HUES6 (cell line): ENCODE results near the gene STAC2.

ENCODE experiments used
- H3K27ac ChIP-seq: 2 replicates; pipeline ENCODE4 v1.7.0; 2013; ENCODE audit warnings: low read depth, mild to moderate bottlenecking, low read length, inconsistent platforms
- H3K27me3 ChIP-seq: 2 replicates; pipeline ENCODE4 v1.6.1; 2013; ENCODE audit warnings: low read length; ENCODE audit not compliant: control insufficient read depth, insufficient read depth
- H3K36me3 ChIP-seq: 2 replicates; pipeline ENCODE4 v1.6.1; 2013; ENCODE audit warnings: low read length; ENCODE audit not compliant: control insufficient read depth, insufficient read depth
- H3K4me1 ChIP-seq: 2 replicates; pipeline ENCODE4 v1.6.1; 2013; ENCODE audit warnings: low read length; ENCODE audit not compliant: control insufficient read depth, insufficient read depth
- H3K4me3 ChIP-seq: 2 replicates; pipeline ENCODE4 v1.5.1; 2013; ENCODE audit warnings: low read depth, low read length
- H3K9ac ChIP-seq: one replicate; pipeline ENCODE4 v1.6.1; 2013; ENCODE audit warnings: mild to moderate bottlenecking, low read length
- H3K9me3 ChIP-seq: 2 replicates; pipeline ENCODE4 v1.6.1; 2013; ENCODE audit warnings: low read depth, low read length; ENCODE audit not compliant: control insufficient read depth, insufficient read depth

Gene STAC2

GRCh38 chr17:39183045-39183444 is 42.7 kb downstream of the STAC2 start:
- no peak overlapping the region for H3K27ac ChIP-seq
- no peak overlapping the region for H3K4me3 ChIP-seq
- H3K27me3 ChIP-seq = no peaks in the 10 kb centered on the region
- H3K4me1 ChIP-seq = no peaks in the 10 kb centered on the region
- H3K36me3 ChIP-seq = peaks cover 48% of the 10 kb centered on the region
- no peak overlapping the region for H3K9ac ChIP-seq
- H3K9me3 ChIP-seq = no peaks in the 10 kb centered on the region

DNA sequence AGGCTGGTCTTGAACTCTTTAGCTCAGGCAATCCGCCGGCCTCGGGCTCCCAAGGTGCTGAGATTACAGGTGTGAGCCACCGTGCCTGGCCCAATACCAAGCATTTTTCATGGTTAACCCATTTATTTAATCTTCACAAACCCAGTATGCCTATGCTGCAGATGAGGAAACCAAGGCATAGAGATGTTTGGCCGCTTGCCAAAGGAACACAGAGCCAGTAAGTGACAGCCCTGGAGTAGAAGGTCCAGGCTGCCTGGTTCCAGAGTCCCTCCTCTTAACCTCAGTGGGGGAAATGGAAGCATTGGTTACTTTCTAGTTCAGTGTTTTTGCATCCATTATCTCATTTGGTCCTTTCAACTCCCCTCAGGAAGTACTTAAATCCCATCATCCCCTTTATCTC is 44.4 kb downstream of the STAC2 start:
- Histone ChIP-seq H3K9me3 (no peaks in the 10 kb centered on the region), H3K9ac (no peak overlapping the region), H3K27me3 (no peaks in the 10 kb centered on the region), H3K4me3 (no peak overlapping the region), H3K4me1 (0 out of 2 replicates have a peak, but pooled peaks cover 3% of the 10 kb centered on the region), H3K36me3 (peaks cover 38% of the 10 kb centered on the region), H3K27ac (no peak overlapping the region)

DNA sequence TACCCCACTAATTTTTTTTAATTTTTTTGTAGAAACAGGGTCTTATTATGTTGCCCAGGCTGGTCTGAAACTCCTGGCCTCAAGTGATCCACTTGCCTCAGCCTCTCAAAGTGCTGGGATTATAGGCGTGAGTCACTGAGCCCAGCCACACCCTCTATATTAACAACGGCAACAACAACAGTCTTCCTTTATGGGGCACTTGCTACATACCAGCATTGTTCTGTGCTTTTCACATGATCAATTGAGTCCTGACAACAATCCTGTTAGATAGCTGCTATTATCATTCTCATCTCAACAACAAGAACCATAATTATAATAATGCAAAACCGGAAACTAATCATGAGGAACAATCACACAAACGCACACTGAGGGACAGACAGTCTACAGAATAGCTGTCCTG is 47.2 kb downstream of the STAC2 start:
- peaks cover 17% of the 10 kb centered on the region for H3K36me3 ChIP-seq
- H3K27me3 ChIP-seq = no peaks in the 10 kb centered on the region
- peaks cover 11% of the 10 kb centered on the region for H3K4me1 ChIP-seq
- no peak overlapping the region for H3K27ac ChIP-seq
- H3K4me3 ChIP-seq = no peak overlapping the region
- no peak overlapping the region for H3K9ac ChIP-seq
- no peaks in the 10 kb centered on the region for H3K9me3 ChIP-seq

- H3K4me1 ChIP-seq = peaks cover 16% of the 10 kb centered on the region
- H3K9ac ChIP-seq = no peak overlapping the region
- no peaks in the 10 kb centered on the region for H3K9me3 ChIP-seq
- peak overlapping the region; percentile 26; the same call in 1 of the 2 replicates for H3K4me3 ChIP-seq
- no peak overlapping the region for H3K27ac ChIP-seq
- H3K27me3 ChIP-seq = no peaks in the 10 kb centered on the region
- H3K36me3 ChIP-seq = peaks cover 8% of the 10 kb centered on the region; the same call in 1 of the 2 replicates
Observed at GRCh38 chr17:39177256-39177655, 48.5 kb downstream of the STAC2 start.

DNA sequence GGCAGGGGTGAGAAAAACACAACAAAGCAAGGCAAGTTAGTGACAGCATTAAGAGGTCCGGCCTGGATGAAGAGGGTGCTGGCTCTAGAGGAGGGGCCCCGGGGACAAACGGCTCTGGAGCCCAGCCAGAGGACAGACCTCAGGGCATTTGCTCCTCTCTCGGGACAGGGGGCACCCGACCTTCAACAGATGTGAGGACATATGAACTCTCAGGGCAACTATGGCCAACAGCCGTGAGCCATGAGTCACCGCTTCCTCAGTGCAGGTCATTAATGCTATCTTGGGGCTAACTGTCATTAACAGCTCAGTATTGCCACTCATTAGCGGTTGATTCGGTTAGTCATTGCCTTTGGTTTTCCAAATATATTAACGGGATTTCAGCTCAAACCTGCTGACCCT is 50.1 kb downstream of the STAC2 start:
- Histone ChIP-seq H3K9ac (no peak overlapping the region), H3K36me3 (peaks cover 4% of the 10 kb centered on the region; the same call in 1 of the 2 replicates)

GRCh38 chr17:39174920-39175694 is 50.6 kb downstream of the STAC2 start:
- H3K27ac ChIP-seq = no peak overlapping the region
- H3K4me3 ChIP-seq = peak overlapping the region; percentile 25
- H3K27me3 ChIP-seq = no peaks in the 10 kb centered on the region

More for the DNA sequence above, 50.1 kb downstream of the STAC2 start:
- H3K27ac ChIP-seq = no peak overlapping the region
- H3K4me1 ChIP-seq = peaks cover 22% of the 10 kb centered on the region
- H3K9me3 ChIP-seq = no peaks in the 10 kb centered on the region
- no peaks in the 10 kb centered on the region for H3K27me3 ChIP-seq
- H3K4me3 ChIP-seq = no peak overlapping the region

DNA sequence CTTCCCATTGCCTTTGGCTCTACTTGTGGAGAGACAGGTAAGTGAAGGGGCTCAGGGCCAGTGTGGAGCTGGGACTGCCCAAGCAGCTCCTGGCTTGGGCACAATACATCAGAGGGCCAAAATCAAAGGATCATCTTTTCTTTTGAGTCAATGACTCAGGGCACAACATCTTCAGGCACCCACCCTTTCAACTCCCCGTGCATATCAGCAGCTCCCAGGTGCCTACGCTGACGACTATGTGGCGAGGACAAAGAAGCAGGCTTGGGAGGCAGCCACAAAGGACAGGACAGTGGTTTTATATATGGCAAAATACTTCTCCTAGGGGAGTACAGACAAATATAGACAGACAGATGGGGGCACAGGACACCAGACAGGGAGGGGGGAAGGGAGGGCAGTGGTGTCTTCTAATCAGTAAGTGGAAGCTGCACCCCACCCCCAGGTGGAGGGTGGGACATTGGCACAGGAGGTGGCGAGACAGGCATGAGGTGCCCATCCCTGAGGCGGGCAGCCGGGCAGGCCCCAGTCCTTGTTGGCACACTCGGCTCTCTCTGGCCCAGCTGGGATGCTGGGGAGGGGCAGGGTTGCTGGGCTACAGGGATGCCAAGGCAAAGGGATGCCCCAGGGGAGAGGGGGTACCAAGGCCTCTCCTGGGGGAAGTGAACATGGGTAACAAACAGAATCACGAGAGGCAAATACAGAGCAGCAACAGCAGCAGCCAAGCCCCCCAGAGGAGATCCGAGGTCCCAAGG is 52.0 kb downstream of the STAC2 start:
- Histone ChIP-seq H3K36me3 (peaks cover 4% of the 10 kb centered on the region; the same call in 1 of the 2 replicates), H3K27ac (no peak overlapping the region), H3K9ac (no peak overlapping the region), H3K4me3 (no peak overlapping the region), H3K27me3 (no peaks in the 10 kb centered on the region), H3K9me3 (no peaks in the 10 kb centered on the region), H3K4me1 (peaks cover 22% of the 10 kb centered on the region)

More at GRCh38 chr17:39174920-39175694, 50.6 kb downstream of the STAC2 start:
- Histone ChIP-seq H3K36me3 (peaks cover 4% of the 10 kb centered on the region; the same call in 1 of the 2 replicates), H3K9me3 (no peaks in the 10 kb centered on the region), H3K9ac (no peak overlapping the region), H3K4me1 (peaks cover 22% of the 10 kb centered on the region)

- Histone ChIP-seq H3K4me3 (no peak overlapping the region), H3K27ac (no peak overlapping the region)
Observed at GRCh38 chr17:39173080-39173479, 52.7 kb downstream of the STAC2 start.

GRCh38 chr17:39171933-39172332 is 53.8 kb downstream of the STAC2 start:
- no peaks in the 10 kb centered on the region for H3K27me3 ChIP-seq

More at GRCh38 chr17:39173080-39173479, 52.7 kb downstream of the STAC2 start:
- H3K9me3 ChIP-seq = no peaks in the 10 kb centered on the region
- H3K9ac ChIP-seq = no peak overlapping the region
- H3K4me1 ChIP-seq = peaks cover 22% of the 10 kb centered on the region
- peaks cover 4% of the 10 kb centered on the region; the same call in 1 of the 2 replicates for H3K36me3 ChIP-seq
- H3K27me3 ChIP-seq = no peaks in the 10 kb centered on the region

GRCh38 chr17:39170558-39170957 is 55.2 kb downstream of the STAC2 start:
- peaks cover 39% of the 10 kb centered on the region for H3K4me1 ChIP-seq
- no peak overlapping the region for H3K4me3 ChIP-seq
- H3K27me3 ChIP-seq = peaks cover 14% of the 10 kb centered on the region
- H3K27ac ChIP-seq = no peak overlapping the region
- H3K9ac ChIP-seq = no peak overlapping the region
- H3K36me3 ChIP-seq = no peaks in the 10 kb centered on the region
- no peaks in the 10 kb centered on the region for H3K9me3 ChIP-seq

More at GRCh38 chr17:39171933-39172332, 53.8 kb downstream of the STAC2 start:
- Histone ChIP-seq H3K4me1 (peaks cover 25% of the 10 kb centered on the region), H3K36me3 (0 out of 2 replicates have a peak, but pooled peaks cover 4% of the 10 kb centered on the region), H3K27ac (no peak overlapping the region), H3K4me3 (no peak overlapping the region), H3K9me3 (no peaks in the 10 kb centered on the region), H3K9ac (no peak overlapping the region)

DNA sequence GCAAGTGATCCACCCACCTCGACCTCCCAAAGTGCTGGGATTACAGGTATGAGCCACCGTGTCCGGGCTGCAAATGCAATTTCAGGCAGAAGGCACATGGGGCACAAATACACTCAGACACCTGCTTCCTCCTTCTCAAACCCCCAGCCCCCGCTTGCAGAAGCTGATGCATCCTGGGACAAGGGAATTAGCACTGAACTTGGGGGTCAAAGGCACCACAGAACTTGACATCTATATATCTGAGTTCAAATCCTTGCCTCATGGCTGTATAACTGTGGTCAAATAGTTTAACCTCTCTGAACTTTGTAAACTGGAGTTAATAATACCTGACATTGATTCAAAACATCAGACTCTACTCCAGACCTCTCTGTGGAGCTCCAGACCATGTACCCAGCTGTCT is 55.6 kb downstream of the STAC2 start:
- no peaks in the 10 kb centered on the region for H3K36me3 ChIP-seq
- no peak overlapping the region for H3K9ac ChIP-seq
- peaks cover 39% of the 10 kb centered on the region for H3K4me1 ChIP-seq
- H3K4me3 ChIP-seq = no peak overlapping the region
- H3K27ac ChIP-seq = no peak overlapping the region
- H3K9me3 ChIP-seq = no peaks in the 10 kb centered on the region
- peaks cover 18% of the 10 kb centered on the region for H3K27me3 ChIP-seq
